Measurements from ENCODE around the gene STOM.

The STOM gene

DNA sequence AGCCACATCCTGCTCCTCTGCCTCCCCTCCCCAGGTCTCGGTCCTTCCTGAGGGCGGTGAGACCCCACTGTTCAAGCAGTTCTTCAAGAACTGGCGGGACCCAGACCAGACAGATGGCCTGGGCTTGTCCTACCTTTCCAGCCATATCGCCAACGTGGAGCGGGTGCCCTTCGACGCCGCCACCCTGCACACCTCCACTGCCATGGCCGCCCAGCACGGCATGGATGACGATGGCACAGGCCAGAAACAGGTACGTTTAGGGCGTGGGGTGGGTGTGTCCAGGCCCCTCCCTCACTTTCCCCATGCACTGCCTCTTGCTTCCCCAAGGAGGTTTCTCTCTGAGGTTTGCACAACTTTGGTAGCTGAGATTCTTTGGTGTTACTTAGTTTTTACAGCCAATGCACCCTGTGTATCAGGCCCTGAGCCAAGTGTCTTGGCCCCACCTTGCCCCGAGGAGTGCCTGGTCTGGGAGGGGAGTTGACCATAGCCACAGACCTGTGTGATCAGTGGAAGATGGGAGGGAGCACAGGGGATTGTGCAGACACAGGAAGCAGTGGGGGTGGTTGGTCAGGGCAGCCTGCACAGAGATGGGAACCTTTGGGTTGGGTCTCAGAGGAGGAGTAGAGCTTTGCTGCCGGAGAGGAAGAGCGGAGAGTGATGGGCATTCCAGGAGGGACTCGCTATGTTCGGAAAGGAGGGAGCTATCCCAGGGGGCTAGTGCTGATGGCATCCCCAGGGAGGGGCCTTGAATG is 51.2 kb downstream of the STOM start:
- DNase-seq: no peak

DNA sequence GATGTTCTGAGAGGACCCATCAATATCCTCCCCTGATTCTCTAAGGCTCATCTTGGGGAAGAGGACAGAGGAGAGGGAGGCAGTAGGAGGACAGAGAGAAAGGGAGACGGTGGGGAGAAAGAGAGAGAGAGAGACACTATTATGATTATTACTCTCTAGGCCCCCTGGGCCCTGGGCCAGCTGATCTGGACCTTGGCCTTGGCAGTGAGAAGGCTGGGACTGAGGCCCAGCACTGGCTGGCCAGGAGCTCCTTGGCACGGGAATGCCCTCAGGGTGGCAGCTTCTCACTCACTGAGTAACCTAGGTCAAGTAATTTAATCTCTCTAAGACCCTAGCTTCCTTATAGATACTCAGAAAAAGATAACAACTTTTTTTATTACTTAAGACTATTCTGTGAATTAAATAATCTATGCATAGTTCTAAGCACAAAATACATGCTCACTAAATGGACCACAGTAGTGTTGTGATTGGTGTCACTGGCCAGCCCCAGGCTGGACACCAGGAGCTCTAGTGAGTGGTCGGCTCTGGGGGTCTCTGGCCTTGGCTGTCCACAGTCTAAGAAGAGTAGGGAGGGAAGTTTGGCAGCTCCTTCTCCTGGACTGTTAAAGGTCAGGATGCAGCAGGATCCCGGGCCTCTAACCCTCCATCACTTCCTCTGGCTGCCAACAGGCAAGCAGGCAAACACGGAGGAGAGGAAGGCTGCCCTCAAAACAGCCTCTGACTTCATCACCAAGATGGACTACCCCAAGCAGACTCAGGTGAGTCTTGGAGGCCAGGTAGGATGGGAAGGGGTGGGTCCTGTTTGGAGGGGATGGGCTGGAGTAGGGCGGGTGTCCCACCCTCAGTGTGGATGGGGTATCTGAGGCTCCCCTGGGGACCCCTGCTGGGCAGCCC is 52.1 kb downstream of the STOM start:
- DNase-seq: no peak

DNA sequence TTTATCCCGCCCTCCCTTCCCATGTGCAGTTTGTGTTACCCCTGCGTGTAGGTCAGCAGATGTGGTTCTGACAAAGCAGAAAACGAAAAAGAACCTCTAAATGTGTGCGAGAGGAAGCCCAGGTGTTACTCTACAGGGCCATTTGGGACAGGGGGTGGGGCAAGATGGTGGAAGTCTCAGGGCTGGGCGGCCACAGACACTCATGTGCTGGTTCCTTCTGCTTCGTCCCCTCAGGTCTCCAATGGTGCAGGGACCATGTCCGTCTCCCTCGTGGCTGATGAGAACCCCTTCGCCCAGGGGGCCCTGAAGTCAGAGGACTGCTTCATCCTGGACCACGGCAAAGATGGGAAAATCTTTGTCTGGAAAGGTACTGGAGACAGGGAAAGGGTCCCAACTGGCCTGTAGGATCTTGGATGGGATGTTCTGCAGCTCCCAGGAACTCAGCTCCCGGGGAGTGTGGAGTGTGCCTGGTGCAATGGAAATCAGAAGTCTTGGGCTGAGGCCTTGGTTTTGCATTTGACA is 53.1 kb downstream of the STOM start:
- no peak for DNase-seq

DNA sequence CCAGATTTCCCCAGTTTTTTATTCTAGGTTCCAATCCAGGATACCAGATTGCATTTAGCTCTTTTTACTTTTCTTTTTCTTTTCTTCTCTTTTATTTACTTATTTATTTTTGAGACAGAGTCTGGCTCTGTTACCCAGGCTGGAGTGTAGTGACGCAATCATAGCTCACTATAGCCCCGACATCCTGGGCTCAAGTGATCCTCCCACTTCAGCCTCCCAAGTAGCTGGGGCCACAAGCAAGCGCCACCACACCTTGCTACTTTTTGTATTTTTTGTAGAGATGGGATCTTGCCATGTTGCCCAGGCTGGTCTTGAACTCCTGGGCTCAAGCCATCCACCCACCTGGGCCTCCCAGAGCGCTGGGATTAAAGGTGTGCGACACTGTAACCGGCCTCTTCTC is 53.7 kb downstream of the STOM start:
- no peak for DNase-seq

DNA sequence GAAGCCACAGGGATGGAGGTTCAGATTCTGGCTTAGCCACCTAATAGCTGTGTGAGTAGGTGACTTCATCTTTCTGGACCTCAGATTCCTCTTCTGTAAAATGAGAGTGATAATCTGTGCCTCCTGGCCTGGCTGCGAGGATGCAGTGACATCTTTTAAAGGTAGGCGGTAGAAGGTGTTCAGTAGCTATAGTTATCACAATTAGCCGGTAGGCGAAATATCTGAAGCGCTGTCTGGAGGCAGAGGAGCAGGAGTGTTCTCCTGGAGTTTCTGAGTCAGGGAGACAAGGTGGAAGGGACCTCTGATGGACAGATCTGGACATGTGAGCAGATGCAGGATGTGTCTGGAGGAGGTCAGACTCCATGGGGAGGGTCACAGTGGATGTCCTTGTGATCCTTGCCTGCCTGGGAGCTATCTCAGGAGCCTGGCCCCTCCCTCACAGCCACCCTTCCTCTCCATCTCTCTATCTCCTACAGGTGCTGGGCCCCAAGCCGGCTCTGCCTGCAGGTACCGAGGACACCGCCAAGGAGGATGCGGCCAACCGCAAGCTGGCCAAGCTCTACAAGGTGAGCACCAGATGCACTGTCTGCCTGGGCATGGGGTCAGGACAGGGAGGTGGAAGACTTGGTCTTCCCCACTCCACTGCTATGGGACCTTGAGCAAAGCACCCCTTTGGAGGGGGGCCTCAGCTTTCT is 56.4 kb downstream of the STOM start:
- no peak for DNase-seq

DNA sequence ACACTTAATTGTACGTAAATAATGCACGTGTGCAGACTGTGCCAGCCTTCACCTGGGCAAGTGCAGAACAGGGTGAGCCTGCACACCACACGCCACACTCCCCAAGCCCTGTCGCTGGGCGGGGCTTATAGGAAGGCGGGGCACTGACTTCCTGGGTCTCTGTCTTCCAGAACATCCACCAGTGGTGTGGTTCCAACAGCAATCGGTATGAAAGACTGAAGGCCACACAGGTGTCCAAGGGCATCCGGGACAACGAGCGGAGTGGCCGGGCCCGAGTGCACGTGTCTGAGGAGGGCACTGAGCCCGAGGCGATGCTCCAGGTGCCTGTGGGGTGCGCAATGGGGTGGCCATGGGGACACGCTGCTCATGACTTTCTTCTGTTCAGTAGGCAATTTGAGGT is 57.9 kb downstream of the STOM start:
- DNase-seq: no peak

DNA sequence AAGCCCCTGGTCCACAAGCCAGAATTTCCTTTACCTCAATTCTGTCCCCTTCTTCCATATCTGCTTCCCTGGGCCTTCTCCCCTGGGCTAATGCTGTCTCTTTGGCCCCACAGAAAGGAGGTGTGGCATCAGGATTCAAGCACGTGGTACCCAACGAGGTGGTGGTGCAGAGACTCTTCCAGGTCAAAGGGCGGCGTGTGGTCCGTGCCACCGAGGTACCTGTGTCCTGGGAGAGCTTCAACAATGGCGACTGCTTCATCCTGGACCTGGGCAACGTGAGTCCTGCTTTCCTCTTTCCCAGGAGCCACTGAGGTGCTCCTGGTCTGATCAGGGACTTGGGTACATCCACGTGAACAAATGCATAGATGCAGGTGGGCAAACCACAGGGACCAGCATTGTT is 59.5 kb downstream of the STOM start:
- no peak for DNase-seq

DNA sequence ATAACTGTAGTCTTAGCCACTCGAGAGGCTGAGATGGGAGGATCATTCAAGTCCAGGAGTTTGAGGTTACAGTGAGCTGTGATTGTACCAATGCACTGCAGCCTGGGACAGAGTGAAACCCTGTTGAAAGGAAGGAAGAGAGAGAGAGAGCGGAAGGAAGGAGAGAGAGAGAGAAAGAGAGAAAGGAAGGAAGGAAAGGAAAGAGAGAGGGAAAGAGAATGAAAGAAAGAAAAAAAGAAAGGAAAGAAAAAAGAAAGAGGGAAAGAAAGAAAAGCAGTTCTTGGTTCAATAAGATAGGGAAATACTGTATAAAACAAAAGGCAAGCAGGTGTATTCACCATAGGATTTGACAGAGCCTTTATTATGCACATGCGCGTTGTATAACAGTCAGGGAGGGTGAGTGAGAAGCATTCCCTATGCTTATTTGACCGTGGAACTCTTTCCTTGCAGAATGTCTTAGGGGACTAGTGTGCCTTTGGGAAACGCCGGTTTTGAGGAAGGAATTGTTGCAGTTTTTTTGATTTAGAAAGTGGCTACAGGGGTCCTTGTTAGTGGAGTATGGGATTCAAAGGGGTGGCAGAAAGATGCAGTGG is 60.1 kb downstream of the STOM start:
- no peak for DNase-seq

DNA sequence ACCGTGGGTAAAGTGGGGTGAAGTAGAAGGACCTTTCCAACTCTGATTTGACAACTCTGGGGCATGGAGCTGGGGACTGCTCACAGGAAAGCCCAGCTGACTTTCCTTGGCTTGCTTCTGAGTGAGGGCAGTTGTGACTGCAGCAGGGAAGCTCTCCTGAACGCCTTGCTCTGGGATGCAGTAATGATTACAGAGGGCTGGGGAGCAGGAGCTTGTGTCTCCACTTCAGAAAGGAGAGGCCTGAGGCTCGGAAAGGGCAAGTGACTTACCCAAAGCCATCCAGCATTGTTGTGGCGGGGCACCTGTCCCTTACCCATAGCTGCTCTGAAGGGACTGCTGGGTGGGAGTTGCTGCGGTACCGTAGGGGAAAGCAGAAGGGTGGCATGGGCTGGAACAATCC is 60.9 kb downstream of the STOM start:
- DNase-seq: no peak

DNA sequence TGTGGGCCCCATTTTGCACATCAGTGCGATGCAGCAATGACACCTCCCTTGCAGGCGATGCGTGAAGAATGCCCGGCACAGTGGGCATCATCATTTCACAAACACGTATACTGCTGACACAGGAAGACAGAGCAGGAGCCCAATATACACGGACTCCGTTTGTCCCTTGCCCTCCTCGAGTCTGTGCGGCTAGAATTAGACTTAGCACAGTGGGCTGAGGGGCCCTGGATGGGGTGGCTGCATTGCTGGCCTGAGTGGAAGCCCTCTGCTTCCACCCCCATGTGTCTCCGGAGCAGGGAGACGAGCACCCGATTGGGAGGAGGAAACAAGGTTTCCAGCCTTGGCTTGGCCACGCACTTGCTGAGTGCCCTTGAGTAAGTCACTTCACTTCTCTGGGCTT is 61.3 kb downstream of the STOM start:
- no peak for DNase-seq

DNA sequence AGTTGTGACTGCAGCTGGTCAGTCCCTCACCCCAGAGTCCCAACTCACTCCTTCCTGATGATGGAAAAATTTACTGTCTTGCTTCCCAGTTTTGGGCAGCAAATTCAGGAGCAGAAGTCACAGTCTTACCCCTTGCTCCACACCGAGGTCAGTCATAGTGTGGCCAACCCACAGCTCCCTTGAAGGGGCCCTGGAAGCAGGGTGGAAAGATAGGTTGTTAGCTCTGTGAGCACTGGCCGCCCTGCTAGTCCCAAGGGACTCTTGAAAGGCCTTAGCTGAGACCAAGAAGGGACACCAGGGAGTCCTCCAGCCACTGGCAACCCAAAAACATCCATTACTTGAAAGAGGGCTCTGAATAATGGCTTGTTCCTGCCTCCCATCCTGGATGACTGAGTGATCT is 62.1 kb downstream of the STOM start:
- DNase-seq: no peak

DNA sequence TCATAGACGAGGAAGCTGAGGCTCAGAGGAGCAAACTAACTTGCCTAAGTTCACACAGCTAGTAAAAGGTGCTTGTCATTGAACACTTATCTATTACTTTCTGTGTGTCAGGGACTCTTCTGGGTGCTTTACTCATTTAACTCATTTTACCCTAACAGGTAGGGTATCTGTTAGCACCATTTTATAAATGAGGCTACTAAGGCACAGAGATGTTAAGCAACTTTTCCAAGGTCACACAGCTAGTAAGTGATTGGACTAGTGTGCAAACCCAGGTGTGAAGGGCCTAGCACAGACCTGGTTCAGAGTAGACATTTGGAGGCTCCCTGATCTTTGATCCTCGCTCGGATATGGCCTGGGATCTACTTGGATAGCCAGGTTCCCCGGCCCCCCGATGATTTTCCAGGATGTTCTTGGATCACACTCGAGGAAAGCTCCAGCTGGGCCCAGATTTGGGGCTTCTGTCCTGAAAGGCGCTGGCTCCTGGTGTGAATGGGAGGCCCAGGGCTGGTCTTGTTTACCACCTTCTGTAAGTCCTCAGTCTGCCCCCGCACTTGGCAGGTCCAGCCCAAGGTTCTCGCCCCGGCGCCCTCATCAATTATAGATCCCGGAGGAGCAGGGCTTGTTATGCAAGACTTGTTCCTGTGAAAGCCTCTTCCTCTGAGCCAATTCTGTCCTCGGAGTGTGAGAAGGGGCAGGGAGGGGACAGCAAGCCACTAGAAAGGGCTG is 64.6 kb downstream of the STOM start:
- DNase-seq: no peak

DNA sequence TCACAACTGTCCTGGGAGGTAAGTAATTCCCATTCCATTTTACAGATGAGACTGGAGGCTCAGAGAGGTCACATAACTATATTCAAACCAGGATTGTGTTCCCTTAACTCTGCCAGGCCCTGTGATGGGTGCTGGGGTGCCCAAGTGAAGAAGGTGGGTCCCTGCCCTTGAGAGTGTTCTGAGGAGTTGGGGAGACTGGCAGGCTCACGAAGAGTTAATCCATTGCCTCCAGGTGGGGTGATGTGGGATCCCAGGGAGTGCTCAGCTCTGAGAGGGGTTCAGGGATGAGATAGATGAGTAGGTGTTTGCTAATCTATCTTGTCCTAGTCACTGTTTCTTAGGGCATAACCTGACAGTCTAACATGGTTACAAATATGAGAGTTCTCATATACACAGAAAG is 65.3 kb downstream of the STOM start:
- DNase-seq: no peak

DNA sequence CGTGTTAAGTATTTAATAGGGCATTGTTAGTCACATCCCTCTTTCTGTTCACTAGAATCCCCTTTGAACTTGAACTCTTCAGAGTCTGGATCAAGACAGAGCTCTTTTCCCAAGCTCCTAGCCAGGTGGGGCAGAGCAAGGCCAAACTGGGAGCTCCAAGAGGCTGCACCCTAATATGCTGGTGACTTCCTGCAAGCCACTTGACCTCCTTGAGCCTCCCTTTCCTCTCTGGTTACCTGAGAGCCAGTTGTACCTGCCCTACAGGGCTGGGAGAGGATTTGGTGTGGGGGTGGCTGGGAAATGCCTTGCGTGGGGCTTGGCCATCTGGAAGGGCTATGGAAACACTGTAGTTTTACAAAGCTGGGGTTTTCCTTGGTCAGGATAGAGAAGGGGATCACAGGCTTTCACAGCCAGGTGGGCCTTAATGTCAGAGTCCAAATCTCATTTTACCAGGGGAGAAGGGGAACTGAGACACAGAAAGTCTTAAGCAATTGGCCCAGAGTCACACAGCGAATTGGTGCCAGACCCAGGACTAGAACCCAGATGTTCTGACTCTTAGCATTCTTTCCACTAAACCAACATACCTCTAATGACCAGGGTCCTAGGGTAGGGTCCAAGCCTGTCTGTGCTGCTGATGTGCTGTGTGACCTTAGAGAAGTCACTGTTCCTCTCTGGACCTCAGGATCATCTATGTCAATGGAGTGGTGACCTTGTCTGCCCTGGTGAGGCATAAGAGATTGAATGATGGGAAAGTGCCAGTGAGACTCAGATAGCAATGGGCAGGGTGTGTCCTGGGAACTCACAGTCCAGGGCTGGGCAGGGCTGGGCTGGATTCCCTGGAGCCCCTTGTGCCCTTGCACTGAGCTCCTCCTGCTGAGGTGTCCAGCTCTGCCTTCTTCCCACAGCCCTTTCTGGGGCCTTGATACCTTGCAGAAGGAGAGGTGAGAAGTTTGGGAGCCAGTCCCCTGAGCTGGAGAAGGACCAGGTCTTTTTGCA is 66.3 kb downstream of the STOM start:
- no peak for DNase-seq

DNA sequence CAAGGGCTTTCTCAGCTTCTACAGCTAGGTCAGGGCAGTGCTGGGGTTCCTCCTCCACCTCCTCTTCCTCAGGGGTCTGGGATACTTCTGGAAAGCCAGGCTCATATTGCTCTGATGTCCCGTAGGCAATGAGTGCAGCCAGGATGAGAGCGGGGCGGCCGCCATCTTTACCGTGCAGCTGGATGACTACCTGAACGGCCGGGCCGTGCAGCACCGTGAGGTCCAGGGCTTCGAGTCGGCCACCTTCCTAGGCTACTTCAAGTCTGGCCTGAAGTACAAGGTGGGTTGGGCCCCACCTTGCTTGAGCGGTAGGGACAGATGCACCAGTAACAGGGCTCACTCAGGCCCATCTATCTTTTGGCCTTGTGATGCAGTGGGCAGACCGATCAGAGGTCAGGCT is 67.3 kb downstream of the STOM start:
- no peak for DNase-seq

DNA sequence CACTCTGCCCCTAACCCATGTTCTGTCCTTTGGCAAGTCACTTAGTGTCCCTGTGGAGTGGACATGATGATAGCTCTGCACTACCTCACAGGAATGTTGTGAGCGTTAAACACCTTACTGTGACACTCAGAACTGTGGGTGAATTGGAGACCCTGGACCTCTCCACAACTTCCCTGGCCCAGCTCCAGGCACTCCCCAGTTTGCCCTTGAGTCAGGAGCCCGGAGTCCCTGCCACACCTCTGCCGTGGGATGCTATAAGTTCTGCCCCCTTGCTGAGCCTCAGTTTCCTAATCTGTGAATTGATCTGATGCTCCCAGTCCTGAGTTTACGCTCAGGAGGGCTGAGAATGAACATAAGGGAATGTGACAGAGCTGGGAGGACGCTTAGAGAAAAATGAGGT is 67.7 kb downstream of the STOM start:
- no peak for DNase-seq

DNA sequence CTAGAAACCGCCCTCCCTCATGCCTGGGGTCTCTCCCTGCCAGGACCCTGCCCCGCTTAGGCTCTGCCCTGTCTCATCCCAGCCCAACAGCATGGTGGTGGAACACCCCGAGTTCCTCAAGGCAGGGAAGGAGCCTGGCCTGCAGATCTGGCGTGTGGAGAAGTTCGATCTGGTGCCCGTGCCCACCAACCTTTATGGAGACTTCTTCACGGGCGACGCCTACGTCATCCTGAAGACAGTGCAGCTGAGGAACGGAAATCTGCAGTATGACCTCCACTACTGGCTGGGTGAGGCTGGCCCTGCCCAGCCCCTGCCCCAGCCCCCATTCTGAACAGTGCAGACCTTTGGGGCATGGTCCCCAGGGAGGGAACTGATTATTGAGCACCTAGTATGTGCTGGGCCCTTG is 68.2 kb downstream of the STOM start:
- DNase-seq: no peak

DNA sequence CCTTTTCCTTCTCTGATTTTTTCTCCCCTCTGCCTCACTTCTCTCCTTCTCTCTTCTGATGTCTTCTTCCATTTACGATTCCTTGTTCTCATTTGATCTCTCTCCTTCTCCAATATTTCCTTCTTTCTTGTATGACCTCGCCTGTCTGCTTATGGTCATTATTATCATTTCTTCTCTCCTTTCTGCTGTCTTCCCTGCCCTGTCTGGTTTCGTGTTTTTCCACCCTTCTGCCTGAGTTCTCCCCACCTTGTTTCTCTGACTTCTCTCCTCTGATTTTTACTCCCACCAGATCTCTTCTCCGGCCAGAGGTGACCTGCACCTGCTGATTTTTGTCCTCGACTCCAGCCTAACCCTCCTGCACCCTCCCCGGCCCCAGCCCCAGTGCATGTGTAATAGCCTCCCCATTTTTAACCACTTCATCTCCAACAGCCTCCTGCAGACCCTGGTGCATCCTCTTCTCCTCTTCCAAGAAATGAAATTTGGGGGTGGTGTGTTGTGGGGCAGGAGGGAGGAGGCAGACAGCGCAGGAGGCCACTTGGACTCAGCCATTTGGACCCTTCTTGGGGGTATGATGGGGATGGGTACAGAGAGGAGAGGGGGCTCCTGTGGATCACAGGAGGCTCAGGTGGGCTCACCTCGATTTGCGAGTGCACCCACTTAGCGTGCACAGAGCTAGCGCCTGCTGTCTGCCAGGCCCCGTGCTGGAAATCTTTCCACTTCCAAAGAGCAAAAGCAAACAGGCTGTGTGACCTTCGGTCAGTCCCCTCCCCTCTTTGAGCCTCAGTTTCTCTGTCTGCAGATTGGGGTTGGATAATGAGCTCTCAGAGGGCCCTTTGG is 69.5 kb downstream of the STOM start:
- no peak for DNase-seq

DNA sequence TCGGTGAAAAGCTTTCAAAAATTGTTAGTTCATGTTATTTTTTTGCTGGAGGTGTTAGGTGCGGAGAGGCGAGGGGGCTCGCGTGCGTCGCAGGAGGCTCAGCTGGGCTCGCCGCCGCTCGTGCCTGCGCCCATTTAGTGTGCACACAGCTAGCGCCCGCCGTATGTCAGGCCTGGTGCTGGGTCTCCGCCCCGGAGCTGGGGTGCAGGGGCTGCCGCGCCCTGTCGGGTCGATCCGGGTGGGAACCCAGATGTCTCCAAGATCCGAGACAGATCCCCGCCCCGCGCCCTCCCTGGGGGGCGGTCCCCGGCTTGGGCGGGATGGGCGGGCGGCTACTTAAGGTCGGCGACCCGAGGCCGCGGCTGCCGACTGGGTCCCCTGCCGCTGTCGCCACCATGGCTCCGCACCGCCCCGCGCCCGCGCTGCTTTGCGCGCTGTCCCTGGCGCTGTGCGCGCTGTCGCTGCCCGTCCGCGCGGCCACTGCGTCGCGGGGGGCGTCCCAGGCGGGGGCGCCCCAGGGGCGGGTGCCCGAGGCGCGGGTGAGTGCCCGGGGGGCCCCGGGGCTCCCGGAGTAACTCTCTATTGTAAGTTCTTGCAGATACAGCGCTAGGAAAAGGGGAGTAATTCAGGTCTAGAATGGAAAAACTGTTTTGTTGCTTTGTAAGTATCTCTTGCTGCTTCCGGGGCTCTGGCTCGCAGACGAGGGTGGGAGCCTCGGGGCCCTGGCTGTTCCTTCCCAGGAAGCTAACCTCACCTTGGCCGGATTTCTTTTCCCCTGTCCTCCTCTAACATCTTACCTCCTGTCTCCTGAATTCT is 70.4 kb downstream of the STOM start:
- no peak for DNase-seq

Measured in NCI-H187 treated with DMSO at 0.1 percent for 48 hours (cell line).